HG03045 (cell line): ENCODE results near the gene FAM83E.

Source experiments
- ATAC-seq: cut with Tn5 transposase; IDR thresholded peaks from one replicate; pipeline ENCODE4 v1.9.1; 2021; ENCODE audit warnings: mild to moderate bottlenecking, moderate library complexity; ENCODE audit not compliant: unreplicated experiment

The FAM83E gene

DNA sequence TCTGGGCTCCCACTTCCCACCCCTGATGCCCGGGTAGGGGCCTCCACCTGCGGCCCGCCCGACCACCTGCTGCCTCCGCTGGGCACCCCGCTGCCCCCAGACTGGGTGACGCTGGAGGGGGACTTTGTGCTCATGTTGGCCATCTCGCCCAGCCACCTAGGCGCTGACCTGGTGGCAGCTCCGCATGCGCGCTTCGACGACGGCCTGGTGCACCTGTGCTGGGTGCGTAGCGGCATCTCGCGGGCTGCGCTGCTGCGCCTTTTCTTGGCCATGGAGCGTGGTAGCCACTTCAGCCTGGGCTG is 14.4 kb upstream of the FAM83E start:
- ATAC-seq: no peak

DNA sequence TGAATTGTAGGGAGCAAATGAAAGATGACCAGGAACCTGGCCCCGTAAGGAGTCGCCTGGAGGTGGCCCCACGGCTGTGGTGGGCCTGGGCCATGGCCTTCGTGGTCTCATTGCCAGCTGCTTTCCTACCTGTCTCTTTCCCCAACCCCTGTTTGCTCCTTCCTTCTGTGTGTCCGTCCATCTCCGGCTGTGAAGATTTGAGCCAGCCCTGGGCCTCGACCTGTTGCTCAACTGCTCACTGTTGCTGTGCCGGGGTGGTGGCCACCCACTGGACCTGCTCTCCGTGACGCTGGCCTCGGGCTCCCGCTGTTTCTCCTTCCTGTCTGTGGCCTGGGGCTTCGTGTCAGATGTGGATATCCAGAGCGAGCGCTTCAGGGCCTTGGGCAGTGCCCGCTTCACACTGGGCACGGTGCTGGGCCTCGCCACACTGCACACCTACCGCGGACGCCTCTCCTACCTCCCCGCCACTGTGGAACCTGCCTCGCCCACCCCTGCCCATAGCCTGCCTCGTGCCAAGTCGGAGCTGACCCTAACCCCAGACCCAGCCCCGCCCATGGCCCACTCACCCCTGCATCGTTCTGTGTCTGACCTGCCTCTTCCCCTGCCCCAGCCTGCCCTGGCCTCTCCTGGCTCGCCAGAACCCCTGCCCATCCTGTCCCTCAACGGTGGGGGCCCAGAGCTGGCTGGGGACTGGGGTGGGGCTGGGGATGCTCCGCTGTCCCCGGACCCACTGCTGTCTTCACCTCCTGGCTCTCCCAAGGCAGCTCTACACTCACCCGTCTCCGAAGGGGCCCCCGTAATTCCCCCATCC is 13.8 kb upstream of the FAM83E start:
- ATAC-seq: no peak

DNA sequence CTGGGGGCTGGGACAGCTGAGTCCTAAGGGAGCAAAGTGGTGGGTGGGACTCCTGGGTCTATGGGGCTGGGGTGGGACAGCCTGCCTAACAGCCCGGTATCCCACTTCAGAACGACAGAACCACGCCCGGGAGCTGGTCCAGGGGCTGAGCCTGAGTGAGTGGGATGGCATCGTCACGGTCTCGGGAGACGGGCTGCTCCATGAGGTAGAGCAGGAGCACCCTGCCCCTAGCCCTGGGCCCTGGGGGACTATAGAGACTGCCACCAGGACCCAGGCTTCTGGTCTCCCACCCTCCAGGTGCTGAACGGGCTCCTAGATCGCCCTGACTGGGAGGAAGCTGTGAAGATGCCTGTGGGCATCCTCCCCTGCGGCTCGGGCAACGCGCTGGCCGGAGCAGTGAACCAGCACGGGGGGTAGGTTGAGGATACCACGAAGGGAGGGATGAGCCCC is 13.0 kb upstream of the FAM83E start:
- ATAC-seq: no peak

DNA sequence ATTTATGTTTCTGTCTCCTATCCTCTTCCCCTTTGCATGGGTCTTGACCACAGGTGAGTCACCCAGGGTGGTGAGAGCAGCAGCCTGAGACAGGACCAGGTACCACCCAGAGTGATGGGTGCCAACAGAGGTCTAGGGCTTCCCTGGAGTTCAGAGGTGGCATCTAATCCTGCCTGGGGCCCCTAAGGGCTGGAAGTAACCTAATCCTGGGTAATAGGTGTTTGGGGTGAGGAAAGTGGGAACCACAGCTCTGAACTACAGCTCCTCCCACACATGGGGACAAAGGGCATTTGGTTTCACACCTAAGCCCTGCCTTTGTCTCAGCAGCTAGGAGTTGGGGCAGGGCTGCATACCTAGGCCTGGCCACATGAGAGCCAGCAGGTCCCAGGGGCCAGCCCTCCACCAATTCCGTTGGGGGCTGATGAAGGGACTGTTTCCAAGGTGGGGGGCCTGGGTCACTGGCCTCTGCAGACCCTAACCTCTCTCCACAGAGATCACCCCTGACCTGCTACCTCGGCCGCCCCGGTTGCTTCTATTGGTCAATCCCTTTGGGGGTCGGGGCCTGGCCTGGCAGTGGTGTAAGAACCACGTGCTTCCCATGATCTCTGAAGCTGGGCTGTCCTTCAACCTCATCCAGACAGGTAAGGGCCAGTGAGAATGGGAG is 12.5 kb upstream of the FAM83E start:
- ATAC-seq: no peak

DNA sequence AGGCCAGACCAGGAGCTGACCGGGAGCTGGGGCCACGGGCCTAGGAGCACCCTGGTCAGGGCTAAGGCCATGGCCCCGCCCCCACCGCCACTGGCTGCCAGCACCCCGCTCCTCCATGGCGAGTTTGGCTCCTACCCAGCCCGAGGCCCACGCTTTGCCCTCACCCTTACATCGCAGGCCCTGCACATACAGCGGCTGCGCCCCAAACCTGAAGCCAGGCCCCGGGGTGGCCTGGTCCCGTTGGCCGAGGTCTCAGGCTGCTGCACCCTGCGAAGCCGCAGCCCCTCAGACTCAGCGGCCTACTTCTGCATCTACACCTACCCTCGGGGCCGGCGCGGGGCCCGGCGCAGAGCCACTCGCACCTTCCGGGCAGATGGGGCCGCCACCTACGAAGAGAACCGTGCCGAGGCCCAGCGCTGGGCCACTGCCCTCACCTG is 11.0 kb upstream of the FAM83E start:
- no peak for ATAC-seq

DNA sequence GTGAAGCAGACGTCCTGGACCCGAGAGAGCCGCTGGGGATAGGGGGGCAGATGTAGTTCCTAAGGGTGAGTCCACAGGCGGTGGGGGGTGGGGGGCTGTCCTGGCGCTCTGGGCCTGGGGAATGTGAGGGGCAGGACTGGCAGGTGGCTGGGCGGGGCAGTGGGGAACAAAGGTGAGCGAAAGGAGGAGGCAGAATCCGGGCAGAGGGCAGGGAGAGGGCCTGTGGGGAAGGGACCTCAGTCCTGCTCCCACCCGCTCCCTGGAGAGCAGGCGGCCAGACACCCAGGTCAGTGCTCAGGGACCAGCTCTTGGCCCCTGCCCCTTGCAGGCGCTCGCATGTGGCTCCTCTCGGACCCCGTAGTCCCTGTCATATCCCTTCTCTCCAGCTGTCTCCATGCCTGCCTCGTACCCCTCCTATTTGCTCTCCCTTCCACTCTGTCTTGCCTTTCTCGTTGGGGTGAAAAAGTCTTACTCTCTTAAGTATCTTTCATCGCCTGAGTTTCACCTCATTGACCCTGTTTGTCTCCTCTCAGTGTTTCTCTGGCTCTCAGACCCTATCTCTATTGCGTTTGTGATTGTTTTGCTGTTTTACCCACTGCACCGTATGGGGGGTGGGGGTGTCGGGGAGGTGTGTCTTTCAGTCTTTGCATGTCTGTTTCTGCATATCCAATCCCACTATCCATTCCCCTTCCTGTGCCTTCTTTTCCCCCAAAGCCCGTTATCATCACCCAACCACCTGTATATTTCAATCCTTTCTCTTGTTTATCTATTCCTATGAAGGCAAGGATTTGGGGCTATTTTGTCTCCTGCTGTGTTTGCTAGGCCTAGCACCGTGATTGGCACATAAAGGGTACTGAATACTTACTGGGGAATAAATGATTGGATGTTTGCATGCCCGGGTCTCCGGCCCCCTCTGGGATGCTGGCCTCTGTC is 10.2 kb upstream of the FAM83E start:
- no peak for ATAC-seq

DNA sequence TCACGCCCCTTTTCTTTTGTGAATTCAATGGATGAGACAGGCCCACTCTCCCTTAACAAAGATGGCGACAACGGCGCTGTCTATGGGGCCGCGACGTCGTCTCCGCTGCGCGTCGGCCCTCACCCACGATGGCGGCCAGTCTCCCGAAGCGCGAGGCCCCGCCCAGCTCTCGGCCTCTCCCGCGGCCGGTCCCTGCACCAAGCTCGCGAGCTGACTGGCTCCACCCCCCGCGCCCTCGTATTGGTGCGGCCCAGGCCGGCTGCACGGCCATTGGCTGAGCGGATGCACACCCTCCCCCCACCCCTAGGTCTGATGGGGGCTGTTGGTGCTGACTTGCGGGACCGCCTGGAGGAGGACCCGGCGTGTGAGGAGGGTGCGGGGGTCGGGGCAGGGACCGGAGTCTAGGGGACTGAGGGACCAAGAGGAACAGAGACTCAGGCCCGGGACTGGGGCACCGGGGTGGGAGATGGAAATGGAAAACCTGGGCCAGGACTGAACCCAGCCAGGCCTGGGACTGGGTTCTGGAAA is 9.3 kb upstream of the FAM83E start:
- peak; percentile 57 for ATAC-seq

DNA sequence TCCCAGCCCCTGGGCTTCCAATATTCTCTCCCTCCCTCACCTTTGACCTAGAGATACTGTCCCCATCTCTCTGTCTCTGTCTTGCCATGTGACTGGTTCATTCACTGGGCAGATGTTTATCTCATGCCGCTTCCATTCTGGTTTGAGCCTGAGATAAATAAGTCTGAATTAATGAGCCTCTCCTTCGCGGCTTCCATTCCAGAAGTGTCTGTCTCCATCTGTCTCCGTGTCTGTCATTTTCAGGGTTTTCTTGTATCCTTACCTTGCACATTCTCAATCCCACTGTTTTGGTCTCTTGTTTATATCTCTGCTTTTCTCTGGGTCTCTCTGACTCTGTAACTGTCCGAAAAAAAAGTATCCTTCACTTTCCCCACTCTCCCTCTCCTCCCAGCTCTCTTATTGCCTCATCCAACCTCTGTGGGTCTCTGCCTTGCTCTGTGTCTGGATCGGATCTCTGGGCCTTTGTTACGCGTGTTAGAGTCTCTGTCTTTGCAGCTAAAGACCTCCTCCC is 8.7 kb upstream of the FAM83E start:
- ATAC-seq: no peak

DNA sequence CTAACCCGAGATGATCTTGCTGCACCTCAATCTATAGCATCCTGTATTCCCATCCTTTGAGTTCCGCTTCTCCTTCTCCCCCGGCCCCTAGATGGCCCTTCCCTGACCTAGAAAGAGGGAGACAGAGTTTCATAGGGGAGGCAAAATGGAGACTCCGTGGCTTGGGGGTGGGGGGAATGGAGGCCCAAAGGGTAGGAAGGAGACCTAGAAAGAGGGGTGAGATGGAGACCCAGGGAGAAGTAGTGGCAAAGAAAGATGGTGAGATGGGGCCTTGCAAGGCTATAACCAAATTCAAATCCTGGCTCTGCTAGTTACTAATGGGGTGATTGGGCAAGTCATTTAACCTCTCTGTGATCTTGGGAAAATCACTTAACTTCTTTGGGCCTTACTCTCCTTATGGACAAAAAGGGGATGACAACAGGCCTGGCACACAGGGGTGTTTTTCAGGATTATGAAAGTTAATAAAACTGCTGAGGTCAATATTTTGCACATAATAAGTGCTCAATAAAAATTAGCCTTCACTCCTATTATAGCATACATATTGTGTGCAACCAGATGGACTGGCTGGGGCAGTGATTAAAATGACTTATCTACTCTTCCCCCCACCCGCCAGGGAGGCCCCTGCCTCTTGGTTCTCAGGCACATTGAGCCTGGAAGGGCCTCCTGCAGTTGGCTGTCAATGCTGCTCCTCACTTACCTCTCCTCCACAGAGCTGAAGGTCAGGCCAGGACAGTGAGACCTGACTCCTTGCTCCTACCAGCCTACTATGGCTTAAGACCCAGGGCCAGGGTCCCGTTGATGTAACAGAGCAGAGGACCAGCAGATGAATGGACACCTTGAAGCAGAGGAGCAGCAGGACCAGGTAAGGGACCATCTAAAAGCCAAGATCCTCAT is 5.1 kb upstream of the FAM83E start:
- no peak for ATAC-seq

DNA sequence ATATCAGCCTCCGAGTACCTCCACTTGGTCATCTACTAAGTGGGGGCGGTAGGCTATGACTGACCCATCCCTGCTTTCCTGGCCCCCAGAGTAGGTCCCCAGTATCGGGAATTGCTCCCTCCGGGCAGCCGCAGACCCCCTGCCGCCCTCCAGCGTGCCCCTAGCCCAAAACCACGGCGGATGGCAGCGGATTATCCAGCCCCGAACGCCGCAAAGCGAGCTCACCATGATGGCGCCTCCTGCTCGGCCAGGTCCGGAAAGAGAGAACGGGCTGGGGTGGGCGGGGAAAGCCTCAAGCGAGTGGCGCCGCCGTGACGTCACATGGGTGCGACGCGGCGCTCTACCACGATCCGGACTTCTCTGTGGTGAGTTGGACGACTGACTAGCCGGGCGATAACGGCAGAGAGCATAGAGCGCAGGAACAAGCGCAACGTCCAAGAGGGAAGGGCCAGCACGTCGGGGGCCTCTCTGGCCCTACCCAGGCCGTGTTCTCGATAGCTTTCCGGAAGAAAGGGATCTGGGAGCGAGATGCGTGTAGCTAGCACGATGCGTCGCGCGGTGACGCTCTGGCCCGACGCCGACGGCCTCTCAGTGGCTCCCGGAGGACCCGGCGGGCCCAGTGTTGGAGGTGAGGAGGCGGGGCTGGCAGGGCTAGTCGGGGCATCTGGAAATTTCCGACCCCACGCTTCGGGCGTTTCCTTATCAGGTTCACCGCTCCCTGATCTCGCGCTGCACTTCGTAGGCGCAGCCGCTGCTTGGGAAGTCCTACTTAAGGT is 4.2 kb upstream of the FAM83E start, which contains the start of the genes RPL18 and SPHK2:
Gene RPL18 (minus strand): TSS at position 263 of the 776 bp plus-strand sequence. CDS start 35 bp downstream, at position 228.
Gene SPHK2 (plus strand): TSS at position 591 of the 776 bp plus-strand sequence. CDS start 1,009 bp downstream, outside the sequence.
- peak; percentile 77 for ATAC-seq

DNA sequence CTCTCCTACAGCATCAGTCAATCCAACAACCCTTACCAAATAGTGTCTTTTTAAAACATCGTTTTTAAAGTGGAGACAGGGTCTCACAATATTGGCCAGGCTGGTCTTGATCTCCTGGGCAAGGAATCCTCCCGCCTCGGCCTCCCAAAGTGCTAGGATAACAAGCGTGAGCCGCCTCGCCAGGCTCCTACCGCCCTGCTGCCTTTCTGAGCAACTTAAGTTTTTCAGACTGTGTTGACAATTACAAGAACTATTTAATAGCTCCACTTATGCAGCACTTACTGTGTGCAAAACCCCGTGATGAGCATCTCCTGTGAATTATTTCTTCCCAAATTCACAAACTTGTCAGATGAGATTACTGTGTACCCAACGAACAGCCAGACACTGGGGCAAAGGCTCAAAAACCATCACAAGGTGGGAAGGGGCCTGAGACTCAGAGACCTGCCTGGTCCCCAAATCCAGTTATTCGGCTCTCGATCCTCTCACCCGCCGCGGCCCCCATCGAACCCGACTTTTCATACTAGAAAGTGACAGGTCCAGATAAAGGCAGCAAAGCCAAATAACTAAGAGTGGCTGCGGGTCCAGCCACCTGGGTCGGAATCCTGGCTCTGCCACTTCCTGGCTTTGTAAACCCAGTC is 3.5 kb upstream of the FAM83E start:
- no peak for ATAC-seq

DNA sequence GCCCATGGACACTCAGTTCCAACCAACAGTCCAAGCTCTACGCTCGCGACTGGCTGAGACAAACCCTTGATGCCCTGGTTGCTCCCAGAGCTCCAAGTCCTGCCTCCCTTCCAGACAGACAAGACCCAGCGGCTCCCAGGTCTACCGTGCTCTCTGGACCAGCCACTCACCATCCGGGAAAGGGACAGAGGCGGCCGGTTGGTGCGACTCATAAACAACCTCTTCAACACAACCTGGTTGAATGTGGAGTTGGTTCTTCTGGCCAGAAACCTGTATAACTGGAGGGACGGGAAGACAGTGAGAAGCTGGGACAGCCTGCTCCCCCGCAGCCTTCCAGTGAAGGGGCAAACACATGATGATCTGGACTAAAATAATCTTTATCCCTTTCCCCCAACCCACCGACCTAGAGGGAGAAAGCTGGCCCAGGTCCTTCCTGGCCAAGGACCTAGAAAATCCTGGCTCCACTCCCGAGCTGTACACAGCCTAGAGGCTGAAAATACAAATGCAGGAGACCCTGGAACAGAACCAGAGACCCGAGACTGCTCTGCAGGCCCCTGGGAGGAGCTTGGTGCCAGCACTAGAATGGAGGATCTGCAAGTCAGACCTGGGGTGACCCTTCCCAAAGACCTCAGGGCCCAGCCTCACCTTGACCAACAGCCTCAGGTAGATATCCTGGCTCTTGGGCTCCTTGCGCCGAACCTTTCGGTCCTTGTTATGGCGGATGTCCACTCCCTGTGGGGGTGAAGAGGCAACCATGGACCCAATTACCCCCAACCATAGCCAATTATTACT is 2.5 kb upstream of the FAM83E start:
- ATAC-seq: no peak

DNA sequence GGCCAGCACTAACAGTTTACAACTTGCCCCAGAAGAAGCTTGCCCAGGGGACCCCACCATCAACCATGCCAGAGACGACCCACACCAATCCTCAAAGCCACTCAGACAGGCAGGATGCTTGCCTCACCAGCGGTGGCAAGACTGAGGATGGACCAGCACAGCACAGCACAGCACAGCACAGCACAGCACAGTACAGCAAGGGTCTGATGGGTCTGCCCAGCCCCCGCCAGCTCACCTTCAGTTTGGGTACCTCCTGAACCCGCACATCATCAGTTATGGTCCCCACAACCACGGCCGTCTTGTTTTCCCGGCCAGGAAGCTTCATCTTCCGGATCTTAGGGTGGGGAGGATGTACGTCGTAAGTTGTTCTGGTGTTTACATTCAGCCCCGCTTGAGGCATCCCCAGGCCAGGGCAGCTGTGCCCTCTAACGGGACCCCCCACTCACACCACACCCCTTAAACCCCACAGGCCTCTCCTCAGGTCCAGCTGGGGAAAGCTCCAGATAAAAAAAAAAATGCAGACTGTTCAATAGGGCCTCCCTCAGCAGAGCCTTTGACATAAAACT is 1.7 kb upstream of the FAM83E start:
- no peak for ATAC-seq

DNA sequence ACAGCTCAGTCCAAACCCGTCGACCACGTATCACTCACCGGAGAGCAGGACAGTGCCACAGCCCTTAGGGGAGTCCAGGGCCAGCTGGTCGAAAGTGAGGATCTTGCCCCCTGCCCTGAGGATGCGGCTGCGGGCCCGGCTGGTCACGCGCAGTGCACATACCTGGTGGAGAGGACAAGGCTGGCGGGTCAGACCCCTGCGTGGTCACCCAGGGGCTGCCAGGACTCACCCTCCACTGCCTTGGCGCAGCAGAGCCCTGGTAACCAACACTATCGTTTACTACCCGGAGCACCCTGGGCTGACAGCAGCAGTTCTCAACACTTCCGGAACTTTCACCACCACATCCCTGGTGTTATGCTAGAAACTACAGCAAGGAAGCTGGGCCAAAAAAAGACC is 1.2 kb upstream of the FAM83E start:
- ATAC-seq: no peak

DNA sequence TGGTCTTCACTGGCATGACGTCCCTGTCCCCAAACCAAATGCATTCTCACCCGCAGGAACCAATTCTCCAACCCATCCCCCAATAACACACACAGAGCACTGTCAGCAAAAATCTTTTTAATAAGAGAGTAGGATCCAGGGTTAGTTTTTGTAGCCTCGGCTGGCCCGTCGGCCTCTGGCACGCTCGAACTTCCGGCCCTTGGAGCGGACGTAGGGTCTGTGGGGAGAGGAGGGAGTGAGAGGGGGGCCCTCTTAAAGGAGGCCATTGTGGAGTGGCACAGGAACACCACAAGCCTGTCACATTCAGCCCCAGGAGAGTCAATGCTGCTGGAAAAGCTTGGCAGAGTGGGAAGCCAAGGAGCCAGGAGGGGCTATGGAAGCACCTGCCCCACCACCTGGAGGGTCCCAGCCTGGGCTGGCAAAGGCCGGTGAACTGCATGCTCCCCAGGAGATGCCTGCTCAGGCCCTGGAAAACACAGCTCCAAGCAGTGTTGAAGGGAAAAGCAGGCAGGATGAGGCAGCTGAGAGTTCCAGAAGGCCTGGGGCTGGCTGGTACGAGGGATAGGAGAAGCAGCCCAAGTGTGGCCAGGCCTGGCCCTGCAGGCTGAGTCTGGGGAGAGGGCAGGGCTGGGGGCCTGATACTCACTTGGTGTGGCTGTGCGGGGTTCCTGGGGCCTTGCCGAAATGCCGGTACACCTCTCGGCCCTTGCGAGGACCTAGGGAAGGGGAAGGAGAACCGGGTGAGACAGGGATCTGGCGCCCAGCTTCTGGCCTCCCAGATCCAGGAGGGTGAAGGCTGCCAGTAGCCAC is 560 bp upstream of the FAM83E start:
- ATAC-seq: no peak

DNA sequence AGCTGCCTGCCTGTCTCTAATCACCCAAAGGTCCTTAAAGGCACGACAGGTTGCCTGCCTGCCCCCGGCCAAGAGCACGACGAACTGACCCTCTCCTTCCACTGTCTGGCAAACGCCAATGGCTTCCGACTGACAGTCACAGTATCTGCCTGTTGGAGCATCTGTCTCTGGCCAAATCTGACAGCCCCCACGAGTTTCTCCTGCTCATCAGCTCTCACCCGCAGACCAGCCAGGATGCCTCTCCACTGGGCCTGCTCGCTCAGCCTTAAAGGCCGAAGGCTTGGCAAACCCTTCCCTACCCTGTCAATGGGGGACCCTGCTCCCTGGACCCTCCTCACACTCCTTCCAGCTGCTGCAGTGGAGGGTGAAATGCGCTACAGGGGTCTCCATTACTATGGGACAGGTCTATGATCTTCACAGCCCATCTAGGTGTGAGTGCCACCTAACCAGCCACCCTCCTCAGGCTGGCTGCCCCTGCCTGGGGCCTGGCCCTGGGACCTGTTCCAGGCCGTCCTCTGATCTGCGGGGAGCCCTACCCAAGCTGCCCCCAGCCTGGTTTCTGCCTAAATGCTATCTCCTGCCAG is 932 bp downstream of the FAM83E start:
- no peak for ATAC-seq
